Effector memory CD4-positive, alpha-beta T cell (primary cell): ENCODE measurements around the gene PCK1.

ENCODE experiments used
- DNase-seq, 3 donors: peaks; one replicate each; pipeline ENCODE4 v3.0.0-alpha.2; 2020
- H3K27ac ChIP-seq: 2 replicates; pipeline ENCODE4 v1.7.0; 2013; ENCODE audit warnings: mild to moderate bottlenecking, low read length, moderate library complexity; ENCODE audit not compliant: insufficient read depth, poor library complexity, severe bottlenecking
- H3K27me3 ChIP-seq: replicated peaks from 2 replicates; pipeline ENCODE4 v1.7.0; 2013; ENCODE audit warnings: mild to moderate bottlenecking, low read length; ENCODE audit not compliant: insufficient read depth, control insufficient read depth, poor library complexity, severe bottlenecking
- H3K36me3 ChIP-seq: 2 replicates; pipeline ENCODE4 v1.7.0; 2013; ENCODE audit warnings: mild to moderate bottlenecking, low read length, moderate library complexity; ENCODE audit not compliant: control insufficient read depth, insufficient read depth
- H3K4me1 ChIP-seq: 2 replicates; pipeline ENCODE4 v1.7.0; 2013; ENCODE audit warnings: low read length, mild to moderate bottlenecking; ENCODE audit not compliant: control insufficient read depth, insufficient read depth, poor library complexity, severe bottlenecking
- H3K4me3 ChIP-seq: 2 replicates; pipeline ENCODE4 v1.7.0; 2013; ENCODE audit warnings: low read length, low read depth, mild to moderate bottlenecking; ENCODE audit not compliant: insufficient read depth, poor library complexity, severe bottlenecking
- H3K9me3 ChIP-seq: 2 replicates; pipeline ENCODE4 v1.7.0; 2013; ENCODE audit warnings: mild to moderate bottlenecking, low read length, moderate library complexity; ENCODE audit not compliant: control insufficient read depth

PCK1 gene

DNA sequence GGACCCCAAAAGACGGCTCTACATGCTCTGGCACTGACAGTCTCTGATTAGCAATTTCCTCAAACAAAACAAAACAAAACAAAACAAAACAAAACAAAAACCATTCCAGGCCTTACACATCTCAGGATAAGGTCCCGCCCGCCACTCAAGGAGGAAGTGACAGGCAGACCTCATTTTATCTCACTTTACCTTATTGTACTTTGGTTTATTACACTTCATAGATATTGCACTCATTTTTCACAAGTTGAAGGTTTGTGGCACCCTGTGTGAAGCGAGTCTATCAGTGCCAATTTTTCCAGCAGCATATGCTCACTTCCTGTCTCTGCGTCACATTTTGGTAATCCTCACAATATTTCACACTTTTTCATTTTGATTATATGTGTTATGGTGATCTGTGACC lies 44.1 kb downstream of the PCK1 start:
- H3K27ac ChIP-seq = no peak overlapping the region

DNA sequence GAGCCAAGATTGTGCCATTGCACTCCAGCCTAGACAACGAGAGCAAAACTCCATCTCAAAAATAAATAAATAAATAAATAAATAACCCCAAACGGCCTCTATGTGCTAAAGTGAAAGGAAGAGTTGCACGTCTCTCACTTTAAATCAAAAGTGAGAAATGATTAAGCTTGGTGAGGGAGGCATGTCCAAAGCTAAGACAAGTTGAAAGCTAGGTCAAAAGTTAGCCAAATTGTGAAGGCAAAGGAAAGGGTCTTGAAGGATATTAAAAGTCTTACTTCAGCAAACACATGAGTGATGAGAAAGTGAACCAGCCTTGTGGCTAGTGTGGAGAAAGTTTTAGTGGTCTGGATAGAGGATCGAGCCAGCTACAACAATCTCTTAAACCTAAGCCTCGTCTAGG lies 45.0 kb downstream of the PCK1 start:
- DNase-seq = no peak
- Histone ChIP-seq H3K4me1 (no peaks in the 10 kb centered on the region), H3K27me3 (no peaks in the 10 kb centered on the region), H3K4me3 (no peak overlapping the region), H3K9me3 (no peaks in the 10 kb centered on the region), H3K36me3 (peaks cover 25% of the 10 kb centered on the region), H3K27ac (no peak overlapping the region)

More for the DNA sequence above, 44.1 kb downstream of the PCK1 start:
- Histone ChIP-seq H3K4me3 (no peak overlapping the region), H3K27me3 (no peaks in the 10 kb centered on the region), H3K4me1 (no peaks in the 10 kb centered on the region), H3K9me3 (no peaks in the 10 kb centered on the region), H3K36me3 (peaks cover 17% of the 10 kb centered on the region)
- no peak for DNase-seq

GRCh38 chr20:57608516-57608915 lies 47.6 kb downstream of the PCK1 start:
- H3K4me1 ChIP-seq = no peaks in the 10 kb centered on the region
- H3K4me3 ChIP-seq = no peak overlapping the region
- H3K27ac ChIP-seq = no peak overlapping the region
- H3K9me3 ChIP-seq = no peaks in the 10 kb centered on the region
- no peak for DNase-seq
- H3K36me3 ChIP-seq = peaks cover 48% of the 10 kb centered on the region
- H3K27me3 ChIP-seq = no peaks in the 10 kb centered on the region

GRCh38 chr20:57609086-57609841 lies 48.4 kb downstream of the PCK1 start:
- Histone ChIP-seq H3K4me3 (no peak overlapping the region), H3K4me1 (no peaks in the 10 kb centered on the region), H3K36me3 (peaks cover 51% of the 10 kb centered on the region), H3K27me3 (no peaks in the 10 kb centered on the region), H3K9me3 (no peaks in the 10 kb centered on the region), H3K27ac (no peak overlapping the region)
- no peak for DNase-seq

DNA sequence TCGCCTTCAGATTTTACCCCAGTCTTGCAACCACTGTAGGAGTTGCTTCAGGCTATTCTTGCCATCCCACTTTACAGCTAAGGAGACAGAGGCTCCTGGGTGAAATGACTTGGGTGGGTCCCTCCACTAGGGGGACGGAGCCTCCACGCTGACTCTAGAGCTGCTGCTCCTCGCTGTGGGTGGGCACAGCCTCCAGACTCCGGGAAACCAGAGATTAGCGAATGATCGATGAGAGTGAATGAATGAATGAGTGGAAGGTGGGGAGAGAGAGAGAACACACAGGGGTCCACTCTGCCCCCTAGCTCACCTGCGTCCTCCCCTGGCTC lies 48.9 kb downstream of the PCK1 start:
- Histone ChIP-seq H3K27me3 (no peaks in the 10 kb centered on the region), H3K27ac (no peak overlapping the region), H3K9me3 (no peaks in the 10 kb centered on the region), H3K4me1 (no peaks in the 10 kb centered on the region), H3K4me3 (no peak overlapping the region), H3K36me3 (peaks cover 57% of the 10 kb centered on the region)
- DNase-seq = no peak

- no peak for DNase-seq
- Histone ChIP-seq H3K4me3 (no peak overlapping the region), H3K36me3 (peaks cover 63% of the 10 kb centered on the region), H3K9me3 (no peaks in the 10 kb centered on the region), H3K27ac (no peak overlapping the region), H3K4me1 (no peaks in the 10 kb centered on the region), H3K27me3 (no peaks in the 10 kb centered on the region)
These were observed 49.5 kb downstream of the PCK1 start for GRCh38 chr20:57610261-57610952.

- Histone ChIP-seq H3K27ac (no peak overlapping the region), H3K36me3 (peaks cover 73% of the 10 kb centered on the region), H3K27me3 (no peaks in the 10 kb centered on the region), H3K4me3 (no peak overlapping the region), H3K4me1 (peaks cover 9% of the 10 kb centered on the region), H3K9me3 (no peaks in the 10 kb centered on the region)
- DNase-seq = no peak
These were observed 50.8 kb downstream of the PCK1 start for GRCh38 chr20:57611586-57612311.

DNA sequence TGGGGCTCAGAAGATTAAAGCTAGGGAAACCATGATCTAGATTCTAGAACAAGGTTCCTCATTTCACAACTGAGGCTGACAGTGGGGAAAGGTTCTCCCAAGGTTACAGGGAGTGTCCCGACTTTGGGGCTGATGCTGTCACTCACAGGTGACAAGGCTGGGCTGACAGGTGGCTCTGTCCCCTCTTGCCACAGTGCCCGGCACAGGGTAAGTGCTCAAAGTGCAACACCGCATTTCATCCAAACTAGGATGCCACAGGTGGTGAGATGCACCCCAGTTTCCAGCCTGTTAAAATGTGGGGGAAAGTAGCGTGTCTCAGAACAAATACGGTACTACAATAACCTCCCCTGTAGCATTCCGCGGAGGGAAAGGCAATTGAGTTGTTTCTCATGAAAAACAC lies 51.5 kb downstream of the PCK1 start:
- Histone ChIP-seq H3K36me3 (peaks cover 73% of the 10 kb centered on the region), H3K9me3 (no peaks in the 10 kb centered on the region), H3K27me3 (no peaks in the 10 kb centered on the region), H3K27ac (no peak overlapping the region), H3K4me1 (peaks cover 16% of the 10 kb centered on the region), H3K4me3 (no peak overlapping the region)
- DNase-seq = no peak

DNA sequence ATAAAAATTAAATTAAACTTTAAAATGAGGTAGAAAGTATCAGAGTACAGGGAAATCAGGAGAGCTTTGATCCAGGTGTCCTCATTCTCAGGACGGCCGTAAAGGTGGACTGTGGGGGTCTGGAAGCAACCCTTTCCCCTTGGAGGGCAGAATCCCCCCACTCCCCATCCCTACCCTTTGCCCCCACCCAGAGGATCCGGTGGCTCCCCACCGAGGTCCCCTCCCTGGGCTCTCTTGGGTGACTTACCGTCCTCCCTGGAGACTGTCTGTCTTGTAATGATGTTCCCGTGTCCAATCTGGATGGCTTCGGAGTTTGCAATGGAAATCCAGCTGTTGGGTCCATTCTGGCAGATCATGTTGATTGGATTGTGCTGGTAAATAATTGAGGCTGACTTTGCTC lies 52.0 kb downstream of the PCK1 start:
- H3K27me3 ChIP-seq = no peaks in the 10 kb centered on the region
- no peak overlapping the region for H3K4me3 ChIP-seq
- no peak for DNase-seq

GRCh38 chr20:57613481-57613921 lies 52.6 kb downstream of the PCK1 start:
- Histone ChIP-seq H3K27me3 (no peaks in the 10 kb centered on the region), H3K36me3 (peaks cover 72% of the 10 kb centered on the region)
- no peak for DNase-seq

More for the DNA sequence above, 52.0 kb downstream of the PCK1 start:
- H3K27ac ChIP-seq = no peak overlapping the region
- H3K4me1 ChIP-seq = peaks cover 21% of the 10 kb centered on the region
- H3K9me3 ChIP-seq = no peaks in the 10 kb centered on the region
- peaks cover 73% of the 10 kb centered on the region for H3K36me3 ChIP-seq

More at GRCh38 chr20:57613481-57613921, 52.6 kb downstream of the PCK1 start:
- no peak overlapping the region for H3K27ac ChIP-seq
- no peak overlapping the region for H3K4me3 ChIP-seq
- no peaks in the 10 kb centered on the region for H3K9me3 ChIP-seq
- peaks cover 27% of the 10 kb centered on the region for H3K4me1 ChIP-seq
